ENCODE measurements around the gene CADPS2.

- no peak for TF ChIP-seq CTCF (IDR thresholded peaks at IDR 0.05)
- no peak for TF ChIP-seq POLR2A (IDR thresholded peaks at IDR 0.05)
Measured at GRCh38 chr7:122914812-122915211, 28.6 kb upstream of the CADPS2 start.
